Activated naive CD8-positive, alpha-beta T cell treated with anti-CD3 and anti-CD28 coated beads, Interleukin-2, amount 50 U/mL, for 24 hours (primary cell): ENCODE data around the gene KMT2C.
"Not testable (repeated sequence)": the region's sequence is repeated elsewhere in the genome, so short reads cannot be mapped to it uniquely, and the experiment has no call there.

Experiments used
- ATAC-seq: fragments of 150-1000 bp; cut with Tn5 transposase; one replicate; pipeline ENCODE4 v1.10.0; 2021
- DNase-seq: peaks from one replicate; pipeline ENCODE4 v3.0.0; 2021
- H3K27ac Mint-ChIP-seq: one replicate; pipeline ENCODE4 v1.8.0; 2021; ENCODE audit warnings: mild to moderate bottlenecking, mixed read lengths
- H3K27me3 Mint-ChIP-seq: one replicate; pipeline ENCODE4 v1.8.0; 2021; ENCODE audit warnings: mixed read lengths
- H3K36me3 Mint-ChIP-seq: one replicate; pipeline ENCODE4 v1.8.0; 2021; ENCODE audit warnings: low read depth, mixed read lengths
- H3K4me1 Mint-ChIP-seq: one replicate; pipeline ENCODE4 v1.8.0; 2021; ENCODE audit warnings: mixed read lengths
- H3K4me3 Mint-ChIP-seq: one replicate; pipeline ENCODE4 v1.8.0; 2021; ENCODE audit warnings: mild to moderate bottlenecking, moderate library complexity, mixed read lengths
- H3K9me3 Mint-ChIP-seq: one replicate; pipeline ENCODE4 v1.8.0; 2021; ENCODE audit warnings: mixed read lengths

The KMT2C gene

DNA sequence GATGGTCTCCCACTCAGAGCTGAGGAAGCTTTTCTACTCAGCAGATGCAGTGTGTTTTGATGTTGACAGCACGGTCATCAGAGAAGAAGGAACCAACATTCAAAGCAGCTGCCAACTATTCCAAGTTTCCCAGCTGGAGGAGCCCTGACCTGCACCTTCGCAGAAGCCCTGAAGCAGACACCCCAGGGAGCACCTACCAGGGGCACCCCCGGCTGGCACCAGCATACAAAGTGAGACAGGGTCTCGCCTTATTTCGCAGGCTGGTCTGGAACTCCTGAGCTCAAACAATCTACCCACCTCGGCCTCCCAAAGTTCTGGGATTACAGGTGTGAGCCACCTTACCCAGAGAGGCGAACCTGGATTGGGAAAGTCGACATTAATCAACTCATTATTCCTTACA, 68.6 kb downstream of the KMT2C start:
- Mint-ChIP-seq H3K36me3 (peaks cover 19% of the 10 kb centered on the region), H3K4me1 (peaks cover 57% of the 10 kb centered on the region)

DNA sequence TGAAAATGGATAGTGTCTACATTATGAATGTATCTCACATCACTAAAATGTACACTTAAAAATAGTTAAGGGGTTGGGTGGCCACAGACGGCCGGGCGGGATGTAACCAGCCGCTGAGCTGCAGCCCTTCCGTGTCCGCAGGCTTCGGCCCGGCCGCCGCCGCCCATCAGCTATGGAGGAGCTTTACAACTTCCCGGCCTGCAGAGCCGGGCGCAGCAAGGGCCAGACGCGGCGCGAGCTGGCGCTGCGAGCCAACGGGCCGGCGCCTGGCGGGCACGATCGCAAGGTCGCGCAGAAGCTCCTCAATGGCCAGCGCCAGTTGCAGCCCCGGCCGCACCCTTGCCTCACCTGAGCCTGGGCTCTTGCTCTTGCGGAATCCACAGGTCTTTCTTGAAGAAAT, 69.1 kb downstream of the KMT2C start:
- H3K36me3 Mint-ChIP-seq, result peaks cover 16% of the 10 kb centered on the region
- no peaks in the 10 kb centered on the region for H3K27me3 Mint-ChIP-seq
- ATAC-seq (no peak), DNase-seq (no peak)
- peaks cover 60% of the 10 kb centered on the region for H3K4me1 Mint-ChIP-seq
- H3K27ac Mint-ChIP-seq, result no peak overlapping the region
- H3K4me3 Mint-ChIP-seq, result no peak overlapping the region
- peaks cover 4% of the 10 kb centered on the region for H3K9me3 Mint-ChIP-seq

More for the DNA sequence above, 68.6 kb downstream of the KMT2C start:
- DNase-seq, result no peak
- Mint-ChIP-seq H3K9me3 (peaks cover 4% of the 10 kb centered on the region), H3K27me3 (no peaks in the 10 kb centered on the region), H3K27ac (no peak overlapping the region), H3K4me3 (no peak overlapping the region)
- ATAC-seq, result no peak

DNA sequence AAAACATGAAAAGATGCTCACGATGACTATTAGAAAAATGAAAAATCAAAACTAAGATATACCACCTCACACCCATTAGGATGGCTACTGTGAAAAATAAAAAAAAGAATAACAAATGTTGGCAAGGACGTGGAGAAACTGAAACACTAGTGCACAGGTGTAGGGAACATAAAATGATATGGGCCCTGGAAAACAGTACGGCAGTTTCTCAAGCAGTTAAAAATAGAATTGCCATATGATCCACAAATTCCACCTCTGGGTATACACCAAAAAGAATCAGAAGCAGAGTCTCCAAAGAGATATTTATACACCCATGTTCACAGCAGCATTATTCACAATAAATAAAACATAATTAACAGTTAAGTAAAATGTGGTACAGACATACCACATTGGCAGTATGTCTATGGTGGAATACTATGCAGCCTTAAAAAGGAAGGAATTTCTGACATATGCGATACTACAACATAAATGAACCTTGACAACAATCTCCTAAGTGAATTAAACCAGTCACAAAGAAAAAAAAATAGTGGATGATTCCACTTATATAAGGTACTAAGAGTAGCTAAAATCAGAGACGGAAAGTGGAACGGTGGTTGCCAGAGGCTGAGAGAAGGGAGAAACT, 69.7 kb downstream of the KMT2C start:
- no peak overlapping the region for H3K4me3 Mint-ChIP-seq
- DNase-seq, result no peak
- H3K4me1 Mint-ChIP-seq, result peaks cover 56% of the 10 kb centered on the region
- ATAC-seq, result no peak
- H3K36me3 Mint-ChIP-seq, result peaks cover 13% of the 10 kb centered on the region
- H3K9me3 Mint-ChIP-seq, result peaks cover 4% of the 10 kb centered on the region
- no peak overlapping the region for H3K27ac Mint-ChIP-seq
- H3K27me3 Mint-ChIP-seq, result no peaks in the 10 kb centered on the region

DNA sequence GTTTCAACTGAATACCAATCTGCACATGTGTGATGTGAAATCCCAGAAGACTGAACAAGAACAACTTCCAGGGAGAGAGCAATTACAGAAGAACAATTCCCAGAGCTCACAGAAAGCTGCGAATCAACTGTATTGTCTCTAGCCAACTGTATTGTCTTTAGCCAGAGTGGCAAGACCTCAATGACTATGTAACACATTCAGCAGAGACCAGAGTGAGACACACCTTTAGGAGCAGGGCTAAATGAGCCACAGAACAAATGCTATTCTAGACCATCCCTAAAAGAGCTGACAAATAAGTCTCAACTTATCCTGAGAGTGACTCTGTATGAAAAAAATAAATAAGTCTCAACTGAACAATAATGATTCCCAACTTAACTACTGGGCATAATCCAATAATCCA, 72.0 kb downstream of the KMT2C start:
- Mint-ChIP-seq H3K4me1 (peaks cover 46% of the 10 kb centered on the region), H3K4me3 (no peak overlapping the region), H3K27ac (no peak overlapping the region), H3K9me3 (peaks cover 4% of the 10 kb centered on the region), H3K36me3 (peaks cover 12% of the 10 kb centered on the region), H3K27me3 (no peaks in the 10 kb centered on the region)
- DNase-seq, result no peak
- ATAC-seq, result no peak

DNA sequence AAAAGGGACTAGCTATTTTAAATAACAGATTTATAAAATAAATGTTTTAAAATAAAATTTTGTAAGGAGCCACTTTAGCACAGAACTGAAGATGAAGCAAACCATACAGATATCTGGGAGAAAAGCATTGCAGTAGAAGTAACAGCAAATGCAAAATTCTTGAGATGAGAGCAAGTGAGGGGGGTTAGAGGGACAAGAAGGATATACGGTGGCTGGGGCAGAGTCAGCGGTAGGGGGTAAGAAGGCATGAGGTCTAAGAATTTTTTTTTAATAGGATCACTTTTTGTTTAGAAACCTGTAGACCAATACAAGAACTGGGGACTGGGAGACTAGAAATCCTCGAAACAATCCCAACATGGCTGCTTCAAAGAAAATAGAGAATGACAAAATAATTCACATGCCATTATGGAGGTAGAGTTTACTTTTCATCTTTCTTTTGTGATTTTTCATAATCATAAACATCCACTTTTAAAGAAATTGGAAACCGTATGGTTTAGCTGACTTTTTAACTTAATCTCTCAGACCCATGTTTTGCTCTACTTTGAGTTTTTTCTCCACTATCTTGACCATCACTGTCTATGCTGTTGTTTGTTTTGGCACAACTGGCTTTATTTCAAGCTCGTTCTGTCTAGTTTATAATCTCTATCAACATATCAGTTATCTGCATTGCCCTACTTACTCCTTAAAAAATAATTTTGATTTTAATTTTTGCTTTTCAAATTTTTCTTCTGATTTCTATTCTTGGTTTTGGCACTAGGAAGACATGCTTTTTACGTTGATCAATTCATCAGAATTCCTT, 73.5 kb downstream of the KMT2C start:
- H3K4me1 Mint-ChIP-seq, result peaks cover 41% of the 10 kb centered on the region
- H3K4me3 Mint-ChIP-seq, result no peak overlapping the region
- H3K27ac Mint-ChIP-seq, result peak overlapping the region; percentile 17
- peaks cover 4% of the 10 kb centered on the region for H3K9me3 Mint-ChIP-seq
- DNase-seq (no peak), ATAC-seq (no peak)
- peaks cover 12% of the 10 kb centered on the region for H3K36me3 Mint-ChIP-seq
- H3K27me3 Mint-ChIP-seq, result no peaks in the 10 kb centered on the region

DNA sequence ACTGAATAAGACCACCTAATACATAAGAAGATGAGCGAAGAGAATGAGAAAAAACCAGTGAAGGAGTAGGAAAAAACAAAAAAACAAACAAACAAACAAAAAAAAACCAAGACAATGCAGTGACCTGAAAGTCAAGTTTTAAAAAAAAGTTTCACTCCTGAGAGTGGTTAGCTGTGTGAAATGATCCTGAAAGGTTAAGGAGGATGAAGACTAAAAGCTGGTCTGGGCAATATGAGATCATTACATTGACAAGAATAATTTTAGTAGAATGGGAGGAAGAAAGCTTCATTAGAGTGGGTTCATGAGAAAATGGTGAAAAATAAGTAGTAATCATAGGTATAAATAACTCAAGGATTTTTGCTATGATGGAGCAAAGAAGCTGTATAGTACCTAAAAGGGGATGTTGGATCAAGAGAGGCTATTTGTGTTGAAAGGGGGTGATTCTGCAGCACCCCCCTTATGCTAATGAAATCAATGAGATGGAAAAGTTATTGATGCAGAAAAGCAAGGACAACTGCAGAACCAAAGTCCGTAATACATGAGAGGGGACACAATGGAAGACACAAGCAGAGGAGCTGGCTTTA, 80.2 kb downstream of the KMT2C start:
- no peak overlapping the region for H3K4me3 Mint-ChIP-seq
- ATAC-seq (no peak), DNase-seq (no peak)
- H3K27ac Mint-ChIP-seq, result no peak overlapping the region
- H3K36me3 Mint-ChIP-seq, result peaks cover 43% of the 10 kb centered on the region
- peaks cover 11% of the 10 kb centered on the region for H3K4me1 Mint-ChIP-seq
- H3K9me3 Mint-ChIP-seq, result peaks cover 6% of the 10 kb centered on the region
- H3K27me3 Mint-ChIP-seq, result no peaks in the 10 kb centered on the region

DNA sequence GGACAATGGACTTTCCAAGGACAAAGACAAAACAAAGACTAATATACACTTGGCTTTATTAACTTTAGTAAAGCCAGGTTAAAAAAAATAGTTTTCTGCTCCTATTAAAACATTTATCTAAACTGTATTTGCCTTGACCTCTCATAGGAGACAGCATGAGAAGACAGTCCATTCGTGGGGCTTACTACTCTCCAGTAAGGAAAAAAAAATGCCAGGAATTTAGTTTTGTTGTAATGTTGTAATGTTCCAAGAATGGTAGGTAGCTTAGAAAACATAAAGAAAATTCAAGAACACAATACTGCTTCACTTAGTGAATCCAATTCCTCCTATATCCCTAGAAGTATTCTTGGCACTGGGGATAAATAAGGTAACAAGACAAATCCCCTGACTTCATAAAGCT, 81.7 kb downstream of the KMT2C start:
- H3K36me3 Mint-ChIP-seq, result peaks cover 51% of the 10 kb centered on the region
- no peak for ATAC-seq

DNA sequence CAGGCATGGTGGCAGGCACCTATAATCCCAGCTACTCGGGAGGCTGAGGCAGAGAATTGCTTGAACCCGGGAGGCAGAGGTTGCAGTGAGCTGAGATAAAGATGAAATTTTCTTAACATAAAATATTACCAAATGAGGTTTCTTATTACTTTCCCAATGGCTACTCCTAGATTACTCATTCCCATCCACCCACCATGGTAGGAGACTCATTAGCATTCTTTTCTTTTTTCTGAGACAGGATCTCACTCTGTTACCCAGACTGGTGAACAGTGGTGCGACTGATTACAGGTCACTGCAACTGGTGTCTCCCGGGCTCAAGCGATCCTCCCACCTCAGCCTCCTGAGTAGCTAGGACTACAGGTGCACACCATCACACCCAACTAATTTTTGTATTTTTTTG, 82.5 kb downstream of the KMT2C start:
- not testable (repeated sequence) for H3K27me3 Mint-ChIP-seq, H3K27ac Mint-ChIP-seq, ATAC-seq, H3K4me3 Mint-ChIP-seq, DNase-seq
- peaks cover 11% of the 10 kb centered on the region for H3K4me1 Mint-ChIP-seq
- H3K9me3 Mint-ChIP-seq, result peaks cover 16% of the 10 kb centered on the region
- H3K36me3 Mint-ChIP-seq, result peaks cover 57% of the 10 kb centered on the region

More for the DNA sequence above, 81.7 kb downstream of the KMT2C start:
- Mint-ChIP-seq H3K4me1 (peaks cover 11% of the 10 kb centered on the region), H3K27ac (no peak overlapping the region), H3K9me3 (peaks cover 10% of the 10 kb centered on the region), H3K27me3 (no peaks in the 10 kb centered on the region), H3K4me3 (no peak overlapping the region)
- DNase-seq, result no peak

DNA sequence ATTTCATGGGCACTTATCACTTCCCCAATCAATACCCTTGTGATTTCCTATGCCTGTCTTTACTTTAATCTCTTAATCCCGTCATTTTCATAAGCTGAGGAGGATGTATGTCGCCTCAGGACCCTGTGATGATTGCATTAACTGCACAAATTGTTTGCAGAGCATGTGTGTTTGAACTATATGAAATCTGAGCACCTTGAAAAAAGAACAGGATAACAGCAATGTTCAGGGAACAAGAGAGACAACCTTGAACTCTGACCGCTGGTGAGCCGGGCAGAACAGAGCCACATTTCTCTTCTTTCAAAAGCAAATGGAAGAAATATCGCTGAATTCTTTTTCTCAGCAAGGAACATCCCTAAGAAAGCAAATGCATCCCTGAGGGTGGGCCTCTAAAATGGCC, 84.1 kb downstream of the KMT2C start:
- H3K27me3 Mint-ChIP-seq, ATAC-seq, H3K27ac Mint-ChIP-seq, H3K4me3 Mint-ChIP-seq, DNase-seq: not testable (repeated sequence)
- Mint-ChIP-seq H3K9me3 (peaks cover 20% of the 10 kb centered on the region), H3K36me3 (peaks cover 67% of the 10 kb centered on the region), H3K4me1 (peaks cover 11% of the 10 kb centered on the region)

DNA sequence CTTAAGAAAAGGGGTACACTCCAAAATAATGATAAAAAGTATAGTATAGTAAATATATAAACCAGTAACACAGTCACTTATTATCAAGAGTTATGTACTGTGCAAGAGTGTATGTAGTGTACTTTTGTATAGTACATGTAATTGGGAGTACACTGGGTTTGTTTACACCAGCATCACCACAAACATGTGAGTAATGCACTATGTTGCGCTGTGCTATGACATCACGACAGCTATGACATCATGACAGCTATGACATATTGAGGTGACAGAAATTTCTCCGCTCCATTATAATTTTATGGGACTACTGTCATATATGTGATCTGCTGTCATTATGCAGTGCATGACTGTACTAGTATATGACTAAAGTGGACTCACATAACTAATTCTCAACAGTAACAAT, 84.6 kb downstream of the KMT2C start:
- DNase-seq (no peak), ATAC-seq (no peak)
- Mint-ChIP-seq H3K4me1 (peaks cover 11% of the 10 kb centered on the region), H3K27me3 (no peaks in the 10 kb centered on the region), H3K36me3 (peaks cover 69% of the 10 kb centered on the region), H3K27ac (no peak overlapping the region), H3K4me3 (no peak overlapping the region), H3K9me3 (peaks cover 20% of the 10 kb centered on the region)

DNA sequence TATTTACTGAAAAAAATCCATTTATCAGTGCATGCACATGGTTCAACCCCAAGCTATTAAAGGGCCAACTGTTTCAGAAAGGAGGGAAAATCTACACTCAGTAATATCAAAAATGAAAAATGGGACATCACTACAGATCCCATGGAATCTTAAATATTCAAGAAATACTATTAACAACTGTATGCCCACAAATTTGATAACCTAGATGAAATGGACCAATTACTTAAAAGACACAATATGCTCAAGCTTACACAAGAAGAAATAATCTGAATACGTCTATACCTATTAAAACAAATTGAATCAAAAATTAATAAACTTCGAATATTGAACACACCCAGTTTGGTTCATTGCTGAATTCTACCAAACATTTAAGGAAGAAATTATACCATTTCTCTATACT, 87.9 kb downstream of the KMT2C start:
- ATAC-seq, result no peak
- Mint-ChIP-seq H3K4me1 (peaks cover 14% of the 10 kb centered on the region), H3K27ac (no peak overlapping the region), H3K27me3 (no peaks in the 10 kb centered on the region), H3K4me3 (no peak overlapping the region), H3K9me3 (peaks cover 20% of the 10 kb centered on the region), H3K36me3 (peaks cover 47% of the 10 kb centered on the region)
- DNase-seq, result no peak

DNA sequence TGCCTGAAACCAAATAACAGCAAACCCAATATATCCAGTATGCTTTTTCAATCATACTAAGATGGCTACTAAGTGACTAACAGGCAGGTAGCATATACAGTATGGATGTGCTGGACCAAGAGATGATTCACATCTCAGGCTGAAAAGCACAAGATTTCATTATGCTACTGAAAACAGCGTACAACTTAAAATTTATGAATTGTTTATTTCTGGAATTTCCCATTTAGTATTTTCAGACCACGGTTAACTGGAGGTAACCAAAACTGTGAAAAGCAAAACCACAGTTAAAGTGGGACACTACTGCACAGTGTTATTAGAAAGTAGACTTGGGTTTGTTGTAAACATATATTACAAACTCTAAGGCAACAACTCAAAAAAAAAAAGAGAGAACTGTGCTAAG, 91.5 kb downstream of the KMT2C start:
- H3K27me3 Mint-ChIP-seq, result no peaks in the 10 kb centered on the region
- peaks cover 25% of the 10 kb centered on the region for H3K36me3 Mint-ChIP-seq
- peaks cover 13% of the 10 kb centered on the region for H3K9me3 Mint-ChIP-seq
- H3K4me3 Mint-ChIP-seq, result no peak overlapping the region
- DNase-seq (no peak), ATAC-seq (peak; percentile 61)
- peaks cover 26% of the 10 kb centered on the region for H3K4me1 Mint-ChIP-seq
- no peak overlapping the region for H3K27ac Mint-ChIP-seq

DNA sequence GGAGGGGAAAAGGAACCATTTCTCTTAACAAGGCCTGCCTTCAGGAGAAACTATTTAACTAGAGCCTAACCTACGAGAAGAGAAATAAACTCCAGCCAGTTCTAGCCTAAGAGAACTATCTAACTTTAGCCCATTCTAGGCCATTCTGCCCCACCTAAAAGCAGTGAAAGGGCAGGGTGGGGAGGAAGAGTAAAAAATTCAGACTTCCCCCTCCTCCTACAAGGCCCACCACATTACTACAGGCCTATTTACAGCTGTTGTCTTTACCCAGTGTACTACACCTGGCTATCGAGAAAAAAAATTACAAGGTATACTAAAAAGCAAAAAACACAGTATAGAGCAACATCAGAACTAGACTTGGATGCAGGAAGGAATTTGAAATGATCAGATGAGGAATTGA, 93.0 kb downstream of the KMT2C start:
- H3K27ac Mint-ChIP-seq, result no peak overlapping the region

DNA sequence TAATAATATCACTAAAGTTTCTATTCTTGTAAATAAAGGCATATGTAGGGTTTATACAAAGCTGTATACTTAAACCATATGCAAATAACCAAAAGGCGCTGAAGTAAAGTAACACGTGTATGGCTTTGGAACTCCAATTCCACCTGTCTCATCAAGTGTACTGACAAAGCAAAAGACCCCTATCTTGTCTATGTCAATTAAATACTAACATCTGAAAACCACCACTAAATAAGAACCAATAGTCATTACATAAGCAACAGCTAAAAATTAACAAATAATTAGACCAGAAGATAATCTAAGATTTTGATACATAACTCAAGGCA, 93.9 kb downstream of the KMT2C start:
- no peaks in the 10 kb centered on the region for H3K9me3 Mint-ChIP-seq
- no peaks in the 10 kb centered on the region for H3K27me3 Mint-ChIP-seq
- no peak for ATAC-seq
- H3K4me1 Mint-ChIP-seq, result peaks cover 33% of the 10 kb centered on the region
- H3K27ac Mint-ChIP-seq, result no peak overlapping the region
- no peak for DNase-seq
- H3K4me3 Mint-ChIP-seq, result no peak overlapping the region
- peaks cover 7% of the 10 kb centered on the region for H3K36me3 Mint-ChIP-seq

More for the DNA sequence above, 93.0 kb downstream of the KMT2C start:
- no peak overlapping the region for H3K4me3 Mint-ChIP-seq
- DNase-seq (no peak), ATAC-seq (no peak)
- H3K27me3 Mint-ChIP-seq, result no peaks in the 10 kb centered on the region
- H3K4me1 Mint-ChIP-seq, result peaks cover 26% of the 10 kb centered on the region
- H3K9me3 Mint-ChIP-seq, result peaks cover 2% of the 10 kb centered on the region
- peaks cover 14% of the 10 kb centered on the region for H3K36me3 Mint-ChIP-seq
